HCT116 (cell line): Measurements from ENCODE around the gene MAL.

ENCODE experiments used
- CEBPB ChIP-seq: IDR thresholded peaks from 2 replicates; pipeline ENCODE4 v1.6.1; 2012; ENCODE audit warnings: low read depth
- CTCF ChIP-seq, 3 experiments: fragments of 200-600 bp in 1 of 3; sonication (generic) in 1 of 3; IDR thresholded peaks in 2 of 3; conservative IDR thresholded peaks in 1 of 3; 2 replicates each; pipeline ENCODE4 v1.5.1; 2012 to 2017; ENCODE audit warnings: low read depth in 2 of 3, low read length in 2 of 3, antibody characterized with exemption in 1 of 3, borderline replicate concordance in 1 of 3, control low read depth in 1 of 3, mild to moderate bottlenecking in 1 of 3, mixed read lengths in 1 of 3, mixed run types in 1 of 3, moderate library complexity in 1 of 3; ENCODE audit not compliant: insufficient read depth in 1 of 3
- EZH2 ChIP-seq: fragments of 200-600 bp; sonication (generic); IDR thresholded peaks from 2 replicates; pipeline ENCODE4 v1.6.1; 2017; ENCODE audit warnings: antibody characterized with exemption, mixed run types
- POLR2A ChIP-seq: IDR thresholded peaks from 2 replicates; pipeline ENCODE4 v1.7.0; 2011; ENCODE audit warnings: borderline replicate concordance; ENCODE audit not compliant: insufficient read depth, insufficient read length; ENCODE audit errors: extremely low read depth
- POLR2AphosphoS5 ChIP-seq: IDR thresholded peaks from 2 replicates; pipeline ENCODE4 v1.6.1; 2011; ENCODE audit warnings: mild to moderate bottlenecking, low read depth, low read length, moderate library complexity
- RAD21 ChIP-seq: IDR thresholded peaks from 2 replicates; pipeline ENCODE4 v1.6.1; 2012; ENCODE audit warnings: low read depth, mild to moderate bottlenecking
- YY1 ChIP-seq: IDR thresholded peaks from 2 replicates; pipeline ENCODE4 v1.6.1; 2011; ENCODE audit warnings: low read length, low read depth, moderate library complexity, mild to moderate bottlenecking; ENCODE audit not compliant: insufficient replicate concordance; ENCODE audit errors: extremely low read depth

- TF ChIP-seq RAD21 = no peak
- TF ChIP-seq EZH2 = no peak
- no peak for TF ChIP-seq CTCF (IDR thresholded peaks at IDR 0.05 in 2 of 3, conservative IDR thresholded peaks at IDR 0.05 in 1 of 3; ENCODE audit: borderline replicate concordance in 1 of 3, insufficient read depth in 1 of 3, low read depth in 2 of 3, low read length in 2 of 3)
- TF ChIP-seq CEBPB = no peak
- no peak for TF ChIP-seq POLR2AphosphoS5
- no peak for TF ChIP-seq YY1
- no peak for TF ChIP-seq POLR2A
These were observed 10.1 kb upstream of the MAL start for GRCh38 chr2:95015261-95015912.
